ENCODE data around the gene MAN1C1.

Gene MAN1C1

DNA sequence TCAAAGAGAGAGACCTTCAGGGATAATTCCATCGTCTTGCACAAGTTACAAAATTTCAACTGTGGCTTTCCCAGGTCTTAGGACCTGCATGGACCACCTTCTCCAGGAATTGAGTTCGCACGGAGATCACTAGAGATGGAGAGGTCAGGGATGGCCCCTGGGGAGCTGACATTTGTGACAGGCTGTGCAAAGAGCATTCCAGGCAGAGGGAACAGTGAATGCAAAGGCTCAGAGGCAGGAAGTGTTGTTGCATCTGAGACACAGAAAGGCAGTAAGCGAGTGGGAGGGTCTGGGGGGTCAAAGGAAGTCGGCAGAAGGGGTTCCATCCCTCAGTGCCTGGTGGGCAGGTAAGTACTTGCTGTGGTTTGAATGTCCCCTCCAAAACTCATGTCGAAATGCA, 173.9 kb downstream of the MAN1C1 start:
- no peak for DNase-seq

DNA sequence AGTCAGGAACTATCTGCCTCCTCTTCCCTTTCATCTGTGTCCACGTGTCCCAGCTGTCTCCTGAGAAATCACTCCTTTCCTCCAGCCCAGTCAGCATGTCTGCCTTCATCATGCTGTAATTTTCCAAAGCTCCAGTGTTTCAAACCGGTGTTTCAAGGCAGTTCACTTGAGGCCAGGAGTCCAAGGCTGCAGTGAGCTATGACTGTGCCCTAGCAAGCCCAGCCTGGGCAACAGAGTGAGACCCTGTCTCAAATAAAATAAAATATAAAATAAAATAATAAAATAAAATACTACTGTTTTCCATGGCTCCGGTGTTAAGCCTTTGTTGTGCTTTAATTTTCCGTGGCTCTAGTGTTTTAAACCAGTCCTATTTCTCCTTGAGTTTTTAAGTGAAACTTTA, 175.5 kb downstream of the MAN1C1 start:
- no peak for DNase-seq

DNA sequence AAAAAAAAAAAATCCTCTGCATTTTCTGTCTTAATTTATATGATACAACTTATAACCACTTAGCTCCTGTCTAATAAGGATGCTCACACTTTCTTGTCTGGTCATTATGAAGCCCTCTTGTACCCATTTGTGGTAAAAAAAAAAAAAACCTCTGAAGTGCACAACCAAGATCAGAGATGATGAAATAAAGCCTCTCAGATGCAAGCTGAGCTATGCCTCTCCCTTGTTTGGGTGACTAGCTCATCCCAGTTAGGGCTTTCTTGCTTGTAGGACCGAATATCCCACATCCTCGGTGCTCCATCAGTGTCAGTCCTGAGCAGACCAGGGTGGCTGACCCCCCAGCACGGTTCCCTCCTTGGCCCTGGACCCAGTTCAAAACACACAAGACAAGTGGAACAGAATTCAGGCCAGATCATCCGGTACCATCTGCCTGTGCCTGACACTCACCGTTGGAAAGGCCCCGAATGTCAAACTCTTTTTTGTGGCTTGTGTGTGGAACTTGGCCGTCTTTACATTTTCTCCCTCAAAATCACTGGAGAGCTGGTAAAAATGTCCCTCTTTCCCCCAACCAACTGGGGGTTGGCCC, 177.1 kb downstream of the MAN1C1 start:
- no peak for DNase-seq

DNA sequence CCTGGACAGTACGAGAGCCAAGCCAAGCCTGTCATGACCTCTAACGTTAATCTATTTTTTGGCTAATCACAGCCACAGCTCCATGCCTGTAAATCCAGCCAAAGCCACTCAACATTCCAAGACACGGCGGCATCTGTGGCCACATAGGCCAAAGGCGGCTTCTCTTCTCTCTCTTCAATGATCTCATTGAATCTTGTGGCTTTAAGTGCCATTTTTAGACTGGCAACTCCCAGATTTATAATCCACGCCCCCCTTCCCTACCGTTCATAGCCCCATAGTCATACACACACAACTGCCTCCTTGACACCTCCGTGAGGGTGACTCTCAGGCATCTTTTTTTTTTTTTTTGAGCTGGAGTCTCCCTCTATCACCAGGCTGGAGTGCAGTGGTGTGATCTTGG, 177.7 kb downstream of the MAN1C1 start:
- no peak for DNase-seq

DNA sequence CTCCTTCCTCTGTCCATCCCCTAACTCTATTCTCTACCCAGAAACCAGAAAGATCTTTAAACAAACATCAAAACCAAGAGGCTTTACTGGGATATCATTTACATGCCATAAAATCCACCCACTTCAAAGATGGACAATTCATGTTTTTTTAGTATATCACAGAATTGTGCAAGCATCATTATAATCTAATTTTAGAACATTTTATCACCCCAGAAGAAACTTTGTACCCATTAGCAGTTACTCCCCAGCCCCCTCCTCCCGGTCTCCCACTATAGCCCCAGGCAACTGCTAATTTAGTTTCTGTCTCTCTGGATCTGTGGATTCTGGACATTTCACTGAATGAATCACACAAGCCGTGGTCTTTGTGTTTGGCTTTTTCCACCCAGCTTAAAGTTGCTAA, 178.6 kb downstream of the MAN1C1 start:
- DNase-seq = no peak

- DNase-seq = peak; percentile 29
Measured at GRCh38 chr1:25795946-25796810, 179.6 kb downstream of the MAN1C1 start.

DNA sequence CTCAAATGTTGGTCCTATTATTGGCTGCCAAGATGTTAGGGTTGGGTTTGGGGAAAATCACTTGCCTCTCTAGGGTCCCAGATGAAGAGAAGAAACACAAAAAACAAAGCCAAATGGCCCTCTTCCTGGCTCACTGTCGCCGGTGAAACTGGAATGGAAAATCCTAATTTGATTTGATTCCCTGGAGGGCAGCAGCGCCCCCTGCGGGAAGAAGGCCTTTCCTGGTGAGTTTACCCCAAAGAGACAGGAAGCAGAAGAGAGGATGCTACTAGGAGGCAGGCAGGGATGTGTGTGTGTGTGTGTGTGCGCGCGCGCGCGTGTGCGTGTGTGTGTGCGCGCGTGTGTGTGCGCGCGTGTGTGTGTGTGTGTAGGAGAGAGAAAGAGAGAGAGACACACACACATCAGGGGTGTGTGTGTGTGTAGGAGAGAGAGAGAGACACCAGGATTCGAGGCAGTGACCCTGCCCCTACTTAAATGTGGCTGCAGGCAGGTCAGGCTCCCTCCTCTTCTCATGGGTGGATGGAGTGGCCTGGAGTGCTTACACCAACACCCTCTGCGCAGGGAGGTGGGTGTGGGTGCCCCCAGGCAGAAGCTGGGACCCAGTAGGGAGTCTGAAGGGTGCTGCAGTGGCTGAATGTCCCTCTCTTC, 180.3 kb downstream of the MAN1C1 start:
- peak; percentile 89 for DNase-seq

GRCh38 chr1:25797939-25798338, 181.3 kb downstream of the MAN1C1 start:
- DNase-seq = peak; percentile 39

DNA sequence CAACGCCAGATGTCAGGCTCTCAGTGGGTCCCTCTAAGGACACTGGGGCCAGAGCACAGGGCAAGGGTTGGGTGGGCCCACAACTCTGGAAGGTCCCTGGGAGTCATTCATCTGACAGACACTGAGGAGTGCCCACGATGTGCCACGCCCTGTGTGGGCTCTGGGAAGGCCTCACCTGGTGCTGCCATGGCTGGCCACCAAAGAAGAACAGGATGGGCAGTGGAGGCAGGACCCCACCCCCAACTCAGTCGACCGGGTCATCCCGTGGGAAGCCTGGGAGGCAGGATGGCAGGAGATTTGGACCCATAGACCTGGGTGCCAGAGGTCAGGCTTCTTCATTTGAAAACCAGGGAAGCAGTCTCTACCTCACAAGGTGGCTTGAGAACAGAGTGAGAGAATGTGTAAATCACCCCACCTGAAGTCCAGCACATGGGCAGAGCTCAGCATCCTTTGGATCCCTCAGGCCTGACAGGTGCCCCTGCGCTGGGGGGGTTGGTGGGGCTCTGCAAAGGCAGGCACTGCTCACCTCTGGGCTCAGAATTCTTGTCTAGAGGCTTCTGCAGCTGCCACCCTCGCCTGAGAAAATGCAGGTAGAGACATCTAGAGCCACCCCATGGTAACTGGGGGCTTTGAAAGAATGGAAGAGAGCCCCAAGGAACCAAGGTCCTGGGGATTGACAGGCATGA, 182.2 kb downstream of the MAN1C1 start:
- no peak for DNase-seq

GRCh38 chr1:25799352-25799934, 182.9 kb downstream of the MAN1C1 start:
- no peak for DNase-seq

DNA sequence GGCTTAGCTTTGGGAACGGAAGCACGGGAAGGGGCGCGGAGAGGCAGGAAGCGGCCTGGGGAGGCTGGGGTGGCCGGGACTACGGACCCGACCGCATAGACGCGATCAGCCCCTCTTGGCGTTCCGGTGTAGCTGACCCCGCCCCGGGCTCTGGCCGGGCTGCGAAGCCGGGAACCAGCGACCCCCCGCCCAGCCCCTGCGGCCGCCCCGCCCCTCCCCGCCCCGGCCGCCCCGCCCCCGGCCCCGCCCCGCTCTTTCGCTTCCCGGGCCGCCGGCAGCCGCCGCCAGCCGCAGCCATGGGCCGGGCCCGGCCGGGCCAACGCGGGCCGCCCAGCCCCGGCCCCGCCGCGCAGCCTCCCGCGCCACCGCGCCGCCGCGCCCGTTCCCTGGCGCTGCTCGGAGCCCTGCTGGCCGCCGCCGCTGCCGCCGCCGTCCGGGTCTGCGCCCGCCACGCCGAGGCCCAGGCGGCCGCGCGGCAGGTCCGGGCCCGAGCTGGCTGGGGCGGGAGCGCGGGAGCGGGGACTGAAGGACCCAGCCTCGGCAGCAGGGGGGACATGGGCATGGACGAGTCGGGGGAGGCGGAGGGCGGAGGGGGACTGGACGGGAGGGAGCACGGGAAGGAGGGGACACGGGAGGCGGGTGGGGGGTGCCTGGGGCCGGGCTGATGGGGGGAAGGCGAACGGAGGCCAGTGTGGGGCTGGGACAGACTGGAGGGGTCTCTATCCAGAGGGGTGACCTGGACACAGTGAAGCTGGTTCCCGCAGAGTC, 183.5 kb downstream of the MAN1C1 start, which contains the start of gene SELENON:
TSS of gene SELENON (plus strand) at position 259 of the 768 bp plus-strand sequence. CDS start at position 297, 38 bp downstream.
- DNase-seq = peak; percentile 32

DNA sequence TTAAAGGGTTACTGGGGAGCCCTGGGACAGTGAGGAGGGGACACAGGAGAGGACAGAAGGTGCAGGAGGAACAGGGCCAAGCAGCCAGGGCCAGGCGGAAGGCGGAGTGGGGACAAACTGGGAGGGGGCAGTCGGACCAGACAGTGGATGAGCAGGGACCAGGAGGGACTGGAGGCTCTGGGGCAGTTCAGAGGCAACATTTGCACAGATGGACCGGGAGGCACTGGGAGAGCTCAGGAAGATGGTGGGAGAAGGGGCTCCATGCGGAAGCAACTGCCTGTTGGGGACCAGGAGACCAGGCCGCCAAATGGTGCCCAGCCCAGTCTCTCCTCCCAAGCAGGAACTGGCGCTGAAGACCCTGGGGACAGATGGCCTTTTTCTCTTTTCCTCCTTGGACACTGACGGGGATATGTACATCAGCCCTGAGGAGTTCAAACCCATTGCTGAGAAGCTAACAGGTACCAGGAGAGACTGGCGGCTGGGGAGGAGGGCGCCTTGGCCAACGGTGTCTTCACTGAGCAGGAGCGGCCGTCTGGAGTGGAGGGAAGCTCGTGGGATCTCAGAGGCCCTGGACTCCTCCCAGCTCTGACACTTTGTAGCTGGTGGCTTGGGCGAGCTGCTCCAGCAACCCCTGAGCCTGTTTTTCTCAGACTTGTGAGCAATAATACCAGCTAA, 184.2 kb downstream of the MAN1C1 start:
- no peak for DNase-seq

DNA sequence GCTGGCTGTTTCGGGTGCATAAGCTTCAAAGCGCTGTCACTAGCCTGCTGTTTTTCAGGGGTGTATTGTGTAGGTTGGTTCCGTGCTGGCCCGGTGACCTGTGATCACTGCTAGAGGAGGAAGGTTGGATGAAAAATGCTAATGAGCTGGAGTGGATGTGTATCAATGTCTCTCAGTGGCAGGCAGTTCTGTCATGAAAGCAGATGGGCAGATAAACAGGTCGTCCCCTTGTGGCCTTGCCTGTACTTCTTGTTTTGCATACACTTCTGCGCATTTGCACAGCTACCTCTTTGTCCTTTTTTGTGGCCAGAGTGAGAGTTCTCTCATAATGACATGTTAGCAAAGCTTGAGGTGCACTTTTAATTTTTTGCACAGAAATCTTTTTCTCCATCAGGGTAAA, 186.3 kb downstream of the MAN1C1 start:
- DNase-seq = no peak

- no peak for DNase-seq
Measured at GRCh38 chr1:25803368-25803767, 186.8 kb downstream of the MAN1C1 start.

DNA sequence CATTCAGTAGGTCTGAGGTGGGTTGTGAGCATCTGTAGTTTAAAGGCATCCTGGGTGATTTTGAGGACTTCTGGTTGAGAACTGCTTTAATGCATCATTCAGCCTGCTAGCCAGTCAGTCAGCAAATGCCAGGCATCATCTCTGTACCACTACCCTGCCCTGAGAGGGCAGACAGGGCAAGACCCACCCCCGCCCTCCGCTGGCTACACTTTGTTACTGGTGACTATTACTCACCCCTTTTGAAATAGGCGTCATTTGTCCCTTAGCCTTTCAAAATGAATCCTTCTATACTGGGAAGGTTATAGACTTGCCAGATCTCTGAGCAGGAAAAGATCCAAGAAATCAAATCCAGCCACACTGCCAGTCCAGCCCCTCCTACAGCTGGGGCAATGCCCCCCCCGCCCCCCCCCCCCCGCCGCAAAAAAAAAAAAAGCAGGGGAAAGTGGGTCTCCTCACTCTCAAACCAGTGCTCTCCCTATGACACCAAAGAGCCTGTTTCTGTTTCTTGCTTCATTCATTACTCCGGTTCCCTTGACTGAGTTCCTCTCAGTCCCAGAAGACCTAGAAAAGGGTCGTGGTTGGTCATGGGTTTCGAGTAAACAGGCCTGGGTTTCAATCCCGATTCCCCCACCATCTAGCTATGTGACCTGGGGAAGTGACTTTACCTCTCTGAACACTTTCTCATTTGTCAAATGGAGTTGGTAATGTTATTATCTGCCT, 187.8 kb downstream of the MAN1C1 start:
- DNase-seq = no peak

- no peak for DNase-seq
Measured at GRCh38 chr1:25804964-25805862, 188.6 kb downstream of the MAN1C1 start.

GRCh38 chr1:25805863-25806225, 189.3 kb downstream of the MAN1C1 start:
- no peak for DNase-seq

GRCh38 chr1:25806418-25806817, 189.8 kb downstream of the MAN1C1 start:
- no peak for DNase-seq

GRCh38 chr1:25807480-25808390, 191.1 kb downstream of the MAN1C1 start:
- no peak for DNase-seq
